H7 (cell line): ENCODE measurements around the gene GRK2. TPM values are rescaled to one million over a fixed set of nuclear protein-coding genes. Genes with fewer than 3 reads are reported as not detected.
"Not testable (repeated sequence)": the region's sequence is repeated elsewhere in the genome, so short reads cannot be mapped to it uniquely, and the experiment has no call there.

ENCODE experiments used
- DNase-seq: peaks from one replicate; pipeline ENCODE4 v3.0.0; 2012
- H3K27me3 ChIP-seq: 2 replicates; pipeline ENCODE4 v1.6.0; 2011; ENCODE audit warnings: mild to moderate bottlenecking, low read length; ENCODE audit not compliant: control insufficient read depth, insufficient read depth
- H3K36me3 ChIP-seq: replicated peaks from 2 replicates; pipeline ENCODE4 v1.5.1; 2011; ENCODE audit warnings: low read length; ENCODE audit not compliant: control insufficient read depth, insufficient read depth
- H3K4me3 ChIP-seq: 2 replicates; pipeline ENCODE4 v1.5.1; 2011; ENCODE audit warnings: low read depth, mild to moderate bottlenecking, control low read depth, low read length, moderate library complexity; ENCODE audit not compliant: insufficient read depth
- total RNA-seq: library from RNA; depleted of rRNA; stranded (reverse); fragments of >200 nt; shearing (Covaris generic); gene quantifications from 2 replicates; pipeline ENCODE4 v1.2.3, GENCODE V29; 2014; rRNA removed

The GRK2 gene
- total RNA-seq, result 73.8 and 82.1 TPM in 2 replicates

GRCh38 chr11:67266449-67267187 is at the start of gene GRK2:
TSS of gene GRK2 (plus strand) at chr11:67266473. CDS start at chr11:67266700, 227 bp downstream.
- H3K4me3 ChIP-seq, result peak within 1 kb of the TSS; percentile 75
- peaks cover 5% of the 10 kb centered on the region for H3K36me3 ChIP-seq
- peaks cover 7% of the 10 kb centered on the region for H3K27me3 ChIP-seq
- DNase-seq, result peak; percentile 82

DNA sequence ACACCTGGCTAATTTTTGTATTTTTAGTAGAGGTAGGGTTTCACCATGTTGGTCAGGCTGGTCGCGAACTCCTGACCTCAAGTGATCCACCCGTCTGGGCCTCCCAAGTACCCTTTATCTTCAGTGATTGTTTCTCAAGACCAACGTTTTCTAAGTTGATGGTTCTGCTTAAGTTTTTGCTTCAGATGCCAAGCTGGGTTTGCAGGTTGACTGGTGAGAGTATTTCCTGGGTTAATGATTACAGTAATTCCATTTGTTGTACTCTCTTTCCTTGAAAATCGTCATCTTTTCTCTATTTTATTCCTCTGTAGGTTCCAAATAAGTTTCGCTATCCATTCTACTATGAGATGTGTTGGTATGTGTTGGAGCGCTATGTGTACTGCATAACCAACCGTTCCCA is 38.5 kb upstream of the GRK2 start:
- DNase-seq, result no peak
- Histone ChIP-seq H3K27me3 (no peaks in the 10 kb centered on the region), H3K36me3 (peaks cover 16% of the 10 kb centered on the region), H3K4me3 (no peak overlapping the region)

GRCh38 chr11:67230406-67230805 is 35.9 kb upstream of the GRK2 start:
- DNase-seq, result no peak
- Histone ChIP-seq H3K27me3 (no peaks in the 10 kb centered on the region), H3K36me3 (peaks cover 16% of the 10 kb centered on the region)

GRCh38 chr11:67230886-67231285 is 35.4 kb upstream of the GRK2 start:
- Histone ChIP-seq H3K4me3 (no peak overlapping the region), H3K36me3 (peaks cover 16% of the 10 kb centered on the region), H3K27me3 (no peaks in the 10 kb centered on the region)
- DNase-seq, result no peak

More at GRCh38 chr11:67230406-67230805, 35.9 kb upstream of the GRK2 start:
- H3K4me3 ChIP-seq, result no peak overlapping the region

GRCh38 chr11:67233584-67234190 is 32.6 kb upstream of the GRK2 start:
- no peak overlapping the region for H3K4me3 ChIP-seq
- DNase-seq, result no peak
- H3K36me3 ChIP-seq, result peaks cover 8% of the 10 kb centered on the region
- H3K27me3 ChIP-seq, result no peaks in the 10 kb centered on the region

GRCh38 chr11:67234571-67234970 is 31.7 kb upstream of the GRK2 start:
- not testable (repeated sequence) for DNase-seq, H3K36me3 ChIP-seq, H3K4me3 ChIP-seq, H3K27me3 ChIP-seq

GRCh38 chr11:67237574-67237973 is 28.7 kb upstream of the GRK2 start:
- no peaks in the 10 kb centered on the region for H3K27me3 ChIP-seq
- H3K36me3 ChIP-seq, result peaks cover 1% of the 10 kb centered on the region
- no peak for DNase-seq
- no peak overlapping the region for H3K4me3 ChIP-seq

DNA sequence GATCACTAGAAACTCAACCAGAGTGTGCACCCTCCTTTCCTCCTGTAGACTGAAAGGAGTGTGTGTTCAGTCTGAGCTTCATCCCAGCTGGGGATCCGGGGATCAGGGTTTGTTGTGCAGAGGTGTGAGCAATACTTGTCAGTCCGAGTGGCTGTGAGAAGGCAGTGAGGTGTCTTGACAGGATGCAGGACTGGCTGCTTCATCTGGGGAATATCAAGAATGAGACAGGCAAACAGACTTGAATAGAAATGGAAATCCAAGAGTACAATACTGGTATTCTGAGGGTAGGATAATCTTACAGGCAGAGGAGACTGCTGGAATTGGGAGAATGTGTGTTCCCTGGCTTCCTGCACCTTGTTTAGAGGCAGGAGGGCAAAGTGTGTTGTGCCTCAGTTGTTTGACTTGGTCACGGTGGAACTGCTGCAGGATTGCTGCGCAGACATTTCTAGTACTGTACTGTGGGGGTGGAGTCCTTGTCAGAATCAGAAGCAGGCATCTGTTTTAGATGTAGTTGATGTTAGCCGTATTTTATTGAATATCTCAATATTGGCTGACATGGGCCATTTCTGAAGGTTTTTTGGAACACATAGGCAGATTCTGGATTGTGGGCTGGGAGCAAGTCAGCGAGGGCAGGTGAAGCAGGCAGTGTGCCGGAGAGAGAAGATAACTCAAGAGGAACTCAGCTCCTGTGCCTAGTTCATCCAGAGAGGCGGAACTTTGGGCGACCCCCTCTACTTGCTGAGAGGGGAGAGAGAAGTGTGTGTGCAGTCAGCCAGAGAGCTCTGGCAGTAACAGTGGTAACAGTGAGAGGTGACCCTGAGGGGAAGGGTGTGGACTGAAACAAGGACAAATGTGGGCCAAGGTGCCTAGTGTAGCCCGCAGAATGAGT is 27.1 kb upstream of the GRK2 start:
- H3K4me3 ChIP-seq, result peak overlapping the region; percentile 26; the same call in 1 of the 2 replicates
- H3K27me3 ChIP-seq, result no peaks in the 10 kb centered on the region
- peaks cover 9% of the 10 kb centered on the region for H3K36me3 ChIP-seq
- DNase-seq, result peak; percentile 46

- Histone ChIP-seq H3K36me3 (peaks cover 13% of the 10 kb centered on the region), H3K4me3 (peak overlapping the region; percentile 80), H3K27me3 (no peaks in the 10 kb centered on the region)
- DNase-seq, result peak; percentile 94
These were observed 26.3 kb upstream of the GRK2 start for GRCh38 chr11:67239783-67240575.

GRCh38 chr11:67240576-67241389 is 25.5 kb upstream of the GRK2 start:
- Histone ChIP-seq H3K27me3 (no peaks in the 10 kb centered on the region), H3K36me3 (peaks cover 21% of the 10 kb centered on the region), H3K4me3 (peak overlapping the region; percentile 80)
- no peak for DNase-seq

DNA sequence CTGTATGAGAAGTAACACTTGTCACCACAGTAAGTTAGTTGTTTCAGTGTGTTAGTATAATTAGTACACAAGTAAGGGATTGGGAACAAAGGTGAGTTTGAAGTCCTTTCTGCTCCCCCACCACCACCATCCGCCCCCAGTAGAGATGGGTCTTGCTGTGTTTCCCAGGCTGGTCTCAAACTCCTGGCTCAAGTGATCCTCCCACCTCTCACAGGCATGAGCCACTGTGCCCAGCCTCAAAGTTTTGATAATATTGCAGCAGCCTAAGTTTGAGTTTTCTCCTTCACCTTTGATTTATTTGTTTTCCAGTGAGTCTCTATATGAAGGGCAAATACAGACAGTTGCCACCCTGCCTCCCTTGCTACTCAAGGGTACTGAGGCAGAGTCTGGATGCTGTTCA is 23.7 kb upstream of the GRK2 start:
- peaks cover 30% of the 10 kb centered on the region for H3K36me3 ChIP-seq
- no peaks in the 10 kb centered on the region for H3K27me3 ChIP-seq
- no peak for DNase-seq
- H3K4me3 ChIP-seq, result no peak overlapping the region

DNA sequence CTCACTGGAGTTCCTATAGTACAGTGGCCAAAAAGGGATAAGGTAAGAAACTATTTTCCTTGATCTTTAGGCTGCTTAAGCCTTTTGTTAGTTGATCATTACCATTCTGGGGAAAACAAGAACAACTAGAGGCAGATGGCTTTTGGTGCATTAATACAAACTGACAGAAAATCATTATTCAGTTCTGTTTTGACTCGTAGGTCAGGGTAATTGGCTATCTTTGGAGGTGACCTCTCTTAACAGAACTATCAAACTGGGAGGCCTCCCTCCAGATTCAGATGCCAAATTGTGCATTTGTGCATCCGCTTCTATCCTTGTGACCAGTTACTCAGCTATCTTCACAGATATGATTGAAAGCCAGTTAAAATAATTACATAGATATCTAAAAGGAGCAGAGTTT is 23.2 kb upstream of the GRK2 start:
- Histone ChIP-seq H3K36me3 (peaks cover 35% of the 10 kb centered on the region), H3K27me3 (no peaks in the 10 kb centered on the region), H3K4me3 (no peak overlapping the region)
- no peak for DNase-seq

- Histone ChIP-seq H3K4me3 (no peak overlapping the region), H3K27me3 (no peaks in the 10 kb centered on the region), H3K36me3 (peaks cover 53% of the 10 kb centered on the region)
- no peak for DNase-seq
These were observed 21.2 kb upstream of the GRK2 start for GRCh38 chr11:67245046-67245445.
